Measurements from ENCODE around the gene PCDHGA10.

PCDHGA10 gene

DNA sequence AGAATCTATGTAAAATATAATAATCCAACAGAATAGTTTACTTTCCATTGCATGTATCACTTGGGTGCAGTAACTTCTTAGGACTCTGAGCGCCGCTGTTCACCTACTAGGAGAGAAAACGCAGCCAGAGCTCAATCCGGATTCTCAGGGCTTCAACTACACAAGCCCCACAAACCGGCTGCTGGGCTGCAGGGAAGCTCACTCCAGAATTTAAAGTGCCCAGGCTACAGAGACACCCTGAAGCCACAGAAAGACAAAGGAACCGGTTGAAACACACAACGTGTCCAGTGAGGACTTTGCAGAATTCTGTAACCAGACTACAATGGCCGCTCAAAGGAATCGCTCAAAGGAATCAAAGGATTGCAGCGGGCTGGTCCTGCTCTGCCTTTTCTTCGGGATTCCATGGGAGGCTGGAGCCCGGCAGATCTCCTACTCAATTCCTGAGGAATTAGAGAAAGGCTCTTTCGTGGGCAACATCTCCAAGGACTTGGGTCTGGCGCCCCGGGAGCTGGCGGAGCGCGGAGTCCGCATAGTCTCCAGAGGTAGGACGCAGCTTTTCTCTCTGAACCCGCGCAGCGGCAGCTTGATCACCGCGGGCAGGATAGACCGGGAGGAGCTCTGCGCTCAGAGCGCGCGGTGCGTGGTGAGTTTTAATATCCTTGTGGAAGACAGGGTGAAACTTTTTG, at the start of gene PCDHGA10:
PCDHGA10 (plus strand) TSS at position 134 of the 686 bp plus-strand sequence; CDS start at position 323, 189 bp downstream.
- TF ChIP-seq, protein P1, sequence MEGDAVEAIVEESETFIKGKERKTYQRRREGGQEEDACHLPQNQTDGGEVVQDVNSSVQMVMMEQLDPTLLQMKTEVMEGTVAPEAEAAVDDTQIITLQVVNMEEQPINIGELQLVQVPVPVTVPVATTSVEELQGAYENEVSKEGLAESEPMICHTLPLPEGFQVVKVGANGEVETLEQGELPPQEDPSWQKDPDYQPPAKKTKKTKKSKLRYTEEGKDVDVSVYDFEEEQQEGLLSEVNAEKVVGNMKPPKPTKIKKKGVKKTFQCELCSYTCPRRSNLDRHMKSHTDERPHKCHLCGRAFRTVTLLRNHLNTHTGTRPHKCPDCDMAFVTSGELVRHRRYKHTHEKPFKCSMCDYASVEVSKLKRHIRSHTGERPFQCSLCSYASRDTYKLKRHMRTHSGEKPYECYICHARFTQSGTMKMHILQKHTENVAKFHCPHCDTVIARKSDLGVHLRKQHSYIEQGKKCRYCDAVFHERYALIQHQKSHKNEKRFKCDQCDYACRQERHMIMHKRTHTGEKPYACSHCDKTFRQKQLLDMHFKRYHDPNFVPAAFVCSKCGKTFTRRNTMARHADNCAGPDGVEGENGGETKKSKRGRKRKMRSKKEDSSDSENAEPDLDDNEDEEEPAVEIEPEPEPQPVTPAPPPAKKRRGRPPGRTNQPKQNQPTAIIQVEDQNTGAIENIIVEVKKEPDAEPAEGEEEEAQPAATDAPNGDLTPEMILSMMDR (conservative IDR thresholded peaks at IDR 0.05; ENCODE audit: low read length), result peak; percentile 82
- DNase-seq (ENCODE audit: low read depth), result peak; percentile 78
- peak within 1 kb of the TSS; percentile 67 for H3K4me3 ChIP-seq (ENCODE audit: low read length)

DNA sequence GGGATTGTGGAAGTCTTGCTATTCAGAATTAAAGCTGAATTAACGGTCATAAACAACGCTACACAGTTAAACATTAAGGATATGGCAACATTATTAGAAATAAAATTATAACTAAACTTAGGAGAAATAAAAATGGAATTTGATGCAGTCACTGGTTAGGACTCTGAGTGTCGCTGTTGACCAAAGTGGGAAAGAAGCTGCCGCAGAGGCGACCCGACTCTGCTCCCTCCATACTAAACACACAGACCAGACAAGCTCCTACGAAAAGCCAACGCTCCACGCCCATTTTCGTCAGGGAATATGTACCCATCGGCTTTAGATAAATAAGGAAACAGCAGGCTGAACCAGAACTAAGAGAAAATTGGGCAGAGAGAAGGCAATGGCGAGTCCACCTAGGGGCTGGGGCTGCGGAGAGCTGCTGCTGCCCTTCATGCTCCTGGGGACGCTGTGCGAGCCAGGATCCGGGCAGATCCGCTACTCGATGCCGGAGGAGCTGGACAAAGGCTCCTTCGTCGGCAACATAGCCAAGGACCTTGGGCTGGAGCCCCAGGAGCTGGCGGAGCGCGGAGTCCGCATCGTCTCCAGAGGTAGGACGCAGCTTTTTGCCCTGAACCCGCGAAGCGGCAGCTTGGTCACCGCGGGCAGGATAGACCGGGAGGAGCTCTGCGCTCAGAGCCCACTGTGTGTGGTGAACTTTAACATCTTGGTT, 48.7 kb upstream of the PCDHGA10 start, which contains the start of gene PCDHGA5:
PCDHGA5 (plus strand) TSS at position 211 of the 709 bp plus-strand sequence; CDS start at position 380, 169 bp downstream.
- peak; percentile 26 for DNase-seq (ENCODE audit: low read depth)
- H3K4me3 ChIP-seq (ENCODE audit: low read length), result peak within 1 kb of the TSS; percentile 39
- TF ChIP-seq, protein P1 (conservative IDR thresholded peaks at IDR 0.05; ENCODE audit: low read length), result peak; percentile 36

DNA sequence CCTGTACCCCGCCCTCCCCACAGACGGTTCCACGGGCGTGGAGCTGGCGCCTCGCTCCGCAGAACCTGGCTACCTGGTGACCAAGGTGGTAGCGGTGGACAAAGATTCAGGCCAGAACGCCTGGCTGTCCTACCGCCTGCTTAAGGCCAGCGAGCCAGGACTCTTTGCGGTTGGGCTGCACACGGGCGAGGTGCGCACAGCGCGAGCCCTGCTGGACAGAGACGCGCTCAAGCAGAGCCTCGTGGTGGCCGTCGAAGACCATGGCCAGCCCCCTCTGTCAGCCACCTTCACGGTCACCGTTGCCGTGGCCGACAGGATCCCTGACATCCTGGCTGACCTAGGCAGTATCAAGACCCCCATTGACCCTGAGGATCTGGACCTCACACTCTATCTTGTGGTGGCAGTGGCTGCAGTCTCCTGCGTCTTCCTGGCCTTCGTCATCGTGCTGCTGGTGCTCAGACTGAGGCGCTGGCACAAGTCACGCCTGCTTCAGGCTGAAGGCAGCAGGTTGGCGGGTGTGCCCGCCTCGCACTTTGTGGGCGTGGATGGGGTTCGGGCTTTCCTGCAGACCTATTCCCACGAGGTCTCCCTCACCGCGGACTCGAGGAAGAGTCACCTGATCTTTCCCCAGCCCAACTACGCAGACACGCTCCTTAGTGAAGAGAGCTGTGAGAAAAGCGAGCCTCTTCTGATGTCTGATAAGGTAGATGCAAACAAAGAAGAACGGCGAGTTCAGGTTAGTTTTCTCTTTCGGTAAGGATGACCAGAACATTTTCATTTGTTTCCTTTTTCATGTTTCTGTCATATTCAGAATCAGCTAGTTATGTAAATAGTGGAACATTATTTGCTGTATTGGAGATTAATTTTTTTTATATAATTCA, 46.5 kb upstream of the PCDHGA10 start:
- no peak for DNase-seq (ENCODE audit: low read depth)
- no peak overlapping the region for H3K4me3 ChIP-seq (ENCODE audit: low read length)
- TF ChIP-seq, protein P1 (conservative IDR thresholded peaks at IDR 0.05; ENCODE audit: low read length), result no peak

DNA sequence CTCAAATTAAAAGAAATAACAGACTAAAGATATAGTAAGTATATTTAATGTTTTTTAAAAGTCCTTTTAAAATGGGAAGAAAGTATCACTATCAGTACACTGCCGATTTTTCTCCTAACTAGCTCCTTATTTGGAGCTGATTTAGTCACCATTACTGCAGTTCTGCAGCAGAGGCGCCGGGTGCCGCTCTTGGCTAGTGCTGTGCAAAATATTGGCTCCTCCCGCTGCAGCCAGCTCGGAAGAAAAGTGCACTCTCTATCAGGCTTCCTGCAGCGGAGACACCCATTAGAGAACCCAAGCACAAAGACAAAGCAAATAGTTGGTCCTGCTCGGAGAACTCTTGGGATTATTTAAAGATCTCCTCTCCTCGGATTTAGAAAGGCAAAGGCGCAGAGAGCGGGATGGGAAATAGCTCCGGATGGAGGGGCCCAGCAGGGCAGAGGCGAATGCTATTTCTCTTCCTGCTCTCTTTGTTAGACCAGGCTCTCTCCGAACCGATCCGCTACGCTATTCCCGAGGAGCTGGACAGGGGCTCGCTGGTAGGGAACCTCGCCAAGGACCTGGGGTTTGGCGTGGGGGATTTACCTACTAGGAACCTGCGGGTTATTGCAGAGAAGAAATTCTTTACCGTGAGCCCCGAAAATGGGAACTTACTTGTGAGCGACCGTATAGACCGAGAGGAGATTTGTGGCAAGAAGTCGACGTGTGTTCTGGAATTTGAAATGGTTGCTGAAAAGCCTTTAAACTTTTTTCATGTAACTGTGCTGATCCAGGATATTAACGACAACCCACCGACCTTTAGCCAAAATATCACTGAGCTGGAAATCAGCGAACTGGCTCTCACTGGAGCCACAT, 42.6 kb upstream of the PCDHGA10 start, which contains the start of gene PCDHGB3:
PCDHGB3 (plus strand) TSS at position 249 of the 855 bp plus-strand sequence; CDS start at position 402, 153 bp downstream.
- peak within 1 kb of the TSS; percentile 55 for H3K4me3 ChIP-seq (ENCODE audit: low read length)
- TF ChIP-seq, protein P1 (conservative IDR thresholded peaks at IDR 0.05; ENCODE audit: low read length), result peak; percentile 62
- peak; percentile 73 for DNase-seq (ENCODE audit: low read depth)

DNA sequence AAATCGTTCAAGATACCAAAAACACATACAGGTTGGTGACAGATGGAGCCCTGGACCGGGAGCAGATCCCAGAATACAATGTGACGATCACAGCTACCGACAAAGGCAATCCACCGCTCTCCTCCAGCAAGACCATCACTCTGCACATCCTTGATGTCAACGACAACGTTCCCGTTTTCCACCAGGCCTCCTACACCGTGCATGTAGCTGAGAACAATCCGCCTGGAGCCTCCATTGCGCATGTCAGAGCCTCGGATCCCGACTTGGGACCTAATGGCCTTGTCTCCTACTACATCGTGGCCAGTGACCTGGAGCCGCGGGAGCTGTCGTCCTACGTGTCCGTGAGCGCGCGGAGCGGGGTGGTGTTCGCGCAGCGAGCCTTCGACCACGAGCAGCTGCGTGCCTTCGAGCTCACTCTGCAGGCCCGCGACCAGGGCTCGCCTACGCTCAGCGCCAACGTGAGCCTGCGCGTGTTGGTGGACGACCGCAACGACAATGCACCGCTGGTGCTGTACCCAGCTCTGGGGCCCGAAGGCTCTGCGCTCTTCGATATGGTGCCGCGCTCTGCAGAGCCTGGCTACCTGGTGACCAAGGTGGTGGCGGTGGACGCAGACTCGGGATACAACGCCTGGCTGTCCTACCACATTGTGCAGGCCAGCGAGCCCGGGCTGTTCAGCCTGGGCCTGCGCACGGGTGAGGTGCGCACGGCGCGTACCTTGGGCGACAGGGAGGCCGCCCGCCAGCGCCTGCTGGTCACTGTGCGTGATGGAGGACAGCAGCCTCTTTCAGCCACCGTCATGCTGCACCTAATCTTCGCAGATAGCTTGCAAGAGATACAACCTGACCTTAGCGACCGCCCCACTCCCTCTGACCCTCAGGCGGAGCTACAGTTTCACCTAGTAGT, 41.0 kb upstream of the PCDHGA10 start:
- no peak overlapping the region for H3K4me3 ChIP-seq (ENCODE audit: low read length)
- DNase-seq (ENCODE audit: low read depth), result no peak
- TF ChIP-seq, protein P1 (conservative IDR thresholded peaks at IDR 0.05; ENCODE audit: low read length), result no peak
